ENCODE data around the gene TRIM5.

- TF ChIP-seq CTCF (IDR thresholded peaks at IDR 0.05) (no peak), EZH2 (IDR thresholded peaks at IDR 0.05; ENCODE audit: borderline replicate concordance, insufficient read depth, low read depth, low read length, poor library complexity, severe bottlenecking) (no peak)
Observed at GRCh38 chr11:5690216-5690615, 5.3 kb upstream of the TRIM5 start.

Data from B cell (primary cell).